Measurements from ENCODE around the gene SEC23IP. TPM values are rescaled to one million over a fixed set of nuclear protein-coding genes. Genes with fewer than 3 reads are reported as not detected.
"Not testable (repeated sequence)": the region's sequence is repeated elsewhere in the genome, so short reads cannot be mapped to it uniquely, and the experiment has no call there.

The SEC23IP gene
- polyA plus RNA-seq, 1 donor (not counting 4 experiments of a cell fraction or from before 2014, with no cell fraction given), result 36.9 TPM

DNA sequence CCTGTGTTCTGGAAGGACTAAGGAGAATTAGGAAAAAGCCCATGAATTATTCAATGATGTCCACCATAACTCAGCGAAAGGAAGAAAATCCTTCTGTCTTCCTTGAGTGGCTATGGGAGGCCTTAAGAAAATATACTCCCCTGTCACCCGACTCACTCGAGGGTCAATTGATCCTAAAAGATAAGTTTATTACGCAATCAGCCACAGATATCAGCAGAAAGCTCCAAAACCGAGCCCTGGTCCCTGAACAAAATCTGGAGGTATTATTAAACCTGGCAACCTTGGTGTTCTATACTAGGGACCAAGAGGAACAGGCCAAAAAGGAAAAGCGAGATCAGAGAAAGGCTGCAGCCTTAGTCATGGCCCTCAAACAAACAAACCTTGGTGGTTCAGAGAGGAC, 6.5 kb upstream of the SEC23IP start:
- H3K4me3 ChIP-seq (ENCODE audit: control insufficient read depth in 2 of 3, extremely low read depth in 1 of 3, insufficient read depth in 2 of 3, low read depth in 1 of 3, low read length in 3 of 3); FAIRE-seq; H3K4me1 ChIP-seq (ENCODE audit: control insufficient read depth, extremely low read depth, insufficient read depth, low read length); H3K27ac ChIP-seq (ENCODE audit: control insufficient read depth, insufficient read depth, low read length); H3K9ac ChIP-seq (ENCODE audit: control insufficient read depth, extremely low read depth, insufficient read depth, low read length); H4K20me1 ChIP-seq (ENCODE audit: control insufficient read depth, extremely low read depth, insufficient read depth, low read length); H3K9me1 ChIP-seq (ENCODE audit: control insufficient read depth, extremely low read depth, insufficient read depth, low read length); DNase-seq (ENCODE audit: low read depth, low spot score); H3K27me3 ChIP-seq (ENCODE audit: control insufficient read depth, extremely low read depth, insufficient read depth, low read length); H3K9me3 ChIP-seq (ENCODE audit: control insufficient read depth, low read depth, low read length); H3K36me3 ChIP-seq (ENCODE audit: control insufficient read depth in 2 of 2, extremely low read depth in 1 of 2, insufficient read depth in 2 of 2, low read length in 2 of 2); H3K79me2 ChIP-seq (ENCODE audit: control insufficient read depth, insufficient read depth, low read length); dilution Hi-C loops (cut with MboI; ENCODE audit: extremely low pct_ligation_motif_present, low sequenced_read_pairs); H2AFZ ChIP-seq (ENCODE audit: control insufficient read depth, low read length); H3K4me2 ChIP-seq (ENCODE audit: control insufficient read depth, extremely low read depth, insufficient read depth, low read depth, low read length): not testable (repeated sequence)

DNA sequence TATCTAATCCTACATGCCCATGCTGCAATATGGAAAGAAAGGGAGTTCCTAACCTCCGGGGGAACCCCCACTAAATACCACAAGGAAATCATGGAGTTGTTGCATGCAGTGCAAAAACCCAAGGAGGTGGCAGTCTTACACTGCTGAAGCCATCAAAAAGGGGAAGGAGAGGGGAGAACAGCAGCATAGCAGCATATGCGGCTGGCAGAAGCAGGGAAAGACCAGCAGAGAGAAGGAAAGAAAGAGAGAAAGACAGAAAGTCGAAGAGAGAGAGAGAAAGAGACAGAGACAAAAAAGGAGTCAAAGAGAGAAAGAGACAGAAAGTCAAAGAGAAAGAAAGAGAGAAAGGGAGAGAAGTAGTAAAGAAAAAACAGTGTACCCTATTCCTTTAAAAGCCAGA, 3.8 kb upstream of the SEC23IP start:
- H2AFZ ChIP-seq (ENCODE audit: control insufficient read depth, low read length); H3K9ac ChIP-seq (ENCODE audit: control insufficient read depth, extremely low read depth, insufficient read depth, low read length); H3K27me3 ChIP-seq (ENCODE audit: control insufficient read depth, extremely low read depth, insufficient read depth, low read length); H3K4me1 ChIP-seq (ENCODE audit: control insufficient read depth, extremely low read depth, insufficient read depth, low read length); H3K4me2 ChIP-seq (ENCODE audit: control insufficient read depth, extremely low read depth, insufficient read depth, low read depth, low read length); dilution Hi-C loops (cut with MboI; ENCODE audit: extremely low pct_ligation_motif_present, low sequenced_read_pairs); H3K9me1 ChIP-seq (ENCODE audit: control insufficient read depth, extremely low read depth, insufficient read depth, low read length); H3K36me3 ChIP-seq (ENCODE audit: control insufficient read depth in 2 of 2, extremely low read depth in 1 of 2, insufficient read depth in 2 of 2, low read length in 2 of 2); DNase-seq (ENCODE audit: low read depth, low spot score); H4K20me1 ChIP-seq (ENCODE audit: control insufficient read depth, extremely low read depth, insufficient read depth, low read length); H3K27ac ChIP-seq (ENCODE audit: control insufficient read depth, insufficient read depth, low read length); FAIRE-seq; H3K9me3 ChIP-seq (ENCODE audit: control insufficient read depth, low read depth, low read length); H3K4me3 ChIP-seq (ENCODE audit: control insufficient read depth in 2 of 3, extremely low read depth in 1 of 3, insufficient read depth in 2 of 3, low read depth in 1 of 3, low read length in 3 of 3): not testable (repeated sequence)
- H3K79me2 ChIP-seq (ENCODE audit: control insufficient read depth, insufficient read depth, low read length), result peaks cover 15% of the 10 kb centered on the region

GRCh38 chr10:119889201-119889600, 3.3 kb upstream of the SEC23IP start:
- FAIRE-seq; dilution Hi-C loops (cut with MboI; ENCODE audit: extremely low pct_ligation_motif_present, low sequenced_read_pairs); H3K36me3 ChIP-seq (ENCODE audit: control insufficient read depth in 2 of 2, extremely low read depth in 1 of 2, insufficient read depth in 2 of 2, low read length in 2 of 2); H3K4me1 ChIP-seq (ENCODE audit: control insufficient read depth, extremely low read depth, insufficient read depth, low read length); H2AFZ ChIP-seq (ENCODE audit: control insufficient read depth, low read length); H3K9me3 ChIP-seq (ENCODE audit: control insufficient read depth, low read depth, low read length); H3K9me1 ChIP-seq (ENCODE audit: control insufficient read depth, extremely low read depth, insufficient read depth, low read length); H3K27ac ChIP-seq (ENCODE audit: control insufficient read depth, insufficient read depth, low read length); H3K4me2 ChIP-seq (ENCODE audit: control insufficient read depth, extremely low read depth, insufficient read depth, low read depth, low read length); DNase-seq (ENCODE audit: low read depth, low spot score); H3K4me3 ChIP-seq (ENCODE audit: control insufficient read depth in 2 of 3, extremely low read depth in 1 of 3, insufficient read depth in 2 of 3, low read depth in 1 of 3, low read length in 3 of 3); H3K9ac ChIP-seq (ENCODE audit: control insufficient read depth, extremely low read depth, insufficient read depth, low read length); H4K20me1 ChIP-seq (ENCODE audit: control insufficient read depth, extremely low read depth, insufficient read depth, low read length); H3K27me3 ChIP-seq (ENCODE audit: control insufficient read depth, extremely low read depth, insufficient read depth, low read length): not testable (repeated sequence)
- H3K79me2 ChIP-seq (ENCODE audit: control insufficient read depth, insufficient read depth, low read length), result peaks cover 20% of the 10 kb centered on the region

GRCh38 chr10:119890307-119890706, 2.2 kb upstream of the SEC23IP start:
- H3K9me1 ChIP-seq (ENCODE audit: control insufficient read depth, extremely low read depth, insufficient read depth, low read length); H2AFZ ChIP-seq (ENCODE audit: control insufficient read depth, low read length); H3K4me2 ChIP-seq (ENCODE audit: control insufficient read depth, extremely low read depth, insufficient read depth, low read depth, low read length); FAIRE-seq; H3K27me3 ChIP-seq (ENCODE audit: control insufficient read depth, extremely low read depth, insufficient read depth, low read length); dilution Hi-C loops (cut with MboI; ENCODE audit: extremely low pct_ligation_motif_present, low sequenced_read_pairs); H3K36me3 ChIP-seq (ENCODE audit: control insufficient read depth in 2 of 2, extremely low read depth in 1 of 2, insufficient read depth in 2 of 2, low read length in 2 of 2); DNase-seq (ENCODE audit: low read depth, low spot score); H4K20me1 ChIP-seq (ENCODE audit: control insufficient read depth, extremely low read depth, insufficient read depth, low read length); H3K27ac ChIP-seq (ENCODE audit: control insufficient read depth, insufficient read depth, low read length); H3K4me3 ChIP-seq (ENCODE audit: control insufficient read depth in 2 of 3, extremely low read depth in 1 of 3, insufficient read depth in 2 of 3, low read depth in 1 of 3, low read length in 3 of 3); H3K9me3 ChIP-seq (ENCODE audit: control insufficient read depth, low read depth, low read length); H3K9ac ChIP-seq (ENCODE audit: control insufficient read depth, extremely low read depth, insufficient read depth, low read length): not testable (repeated sequence)
- Histone ChIP-seq H3K79me2 (ENCODE audit: control insufficient read depth, insufficient read depth, low read length) (peaks cover 31% of the 10 kb centered on the region), H3K4me1 (ENCODE audit: control insufficient read depth, extremely low read depth, insufficient read depth, low read length) (peaks cover 10% of the 10 kb centered on the region)

GRCh38 chr10:119891849-119892187, 712 bp upstream of the SEC23IP start:
- Histone ChIP-seq H3K4me2 (ENCODE audit: control insufficient read depth, extremely low read depth, insufficient read depth, low read depth, low read length) (peak overlapping the region; percentile 97), H2AFZ (ENCODE audit: control insufficient read depth, low read length) (peak overlapping the region; percentile 98), H3K27ac (ENCODE audit: control insufficient read depth, insufficient read depth, low read length) (peak overlapping the region; percentile 76), H3K79me2 (ENCODE audit: control insufficient read depth, insufficient read depth, low read length) (peaks cover 43% of the 10 kb centered on the region), H3K4me1 (ENCODE audit: control insufficient read depth, extremely low read depth, insufficient read depth, low read length) (peaks cover 24% of the 10 kb centered on the region), H3K4me3 (ENCODE audit: control insufficient read depth in 2 of 3, extremely low read depth in 1 of 3, insufficient read depth in 2 of 3, low read depth in 1 of 3, low read length in 3 of 3) (peak overlapping the region; percentile 88 to 95 (median 89)), H3K9ac (ENCODE audit: control insufficient read depth, extremely low read depth, insufficient read depth, low read length) (peak overlapping the region; percentile 87), H3K36me3 (ENCODE audit: control insufficient read depth in 2 of 2, extremely low read depth in 1 of 2, insufficient read depth in 2 of 2, low read length in 2 of 2) (peaks cover 0 to 10% of the 10 kb centered on the region in 2 experiments)
- H3K9me1 ChIP-seq (ENCODE audit: control insufficient read depth, extremely low read depth, insufficient read depth, low read length); H3K9me3 ChIP-seq (ENCODE audit: control insufficient read depth, low read depth, low read length); DNase-seq (ENCODE audit: low read depth, low spot score); H4K20me1 ChIP-seq (ENCODE audit: control insufficient read depth, extremely low read depth, insufficient read depth, low read length); dilution Hi-C loops (cut with MboI; ENCODE audit: extremely low pct_ligation_motif_present, low sequenced_read_pairs); FAIRE-seq; H3K27me3 ChIP-seq (ENCODE audit: control insufficient read depth, extremely low read depth, insufficient read depth, low read length): not testable (repeated sequence)

Measured in keratinocyte (primary cell).